Activated naive CD4-positive, alpha-beta T cell treated with Interleukin-2 at 50 U/mL for 16 hours (primary cell): Measurements from ENCODE around the gene TMEM87A.
"Not testable (repeated sequence)": the region's sequence is repeated elsewhere in the genome, so short reads cannot be mapped to it uniquely, and the experiment has no call there.

Source experiments
- DNase-seq: peaks from one replicate; pipeline ENCODE4 v3.0.0-alpha.2; 2020

Gene TMEM87A

DNA sequence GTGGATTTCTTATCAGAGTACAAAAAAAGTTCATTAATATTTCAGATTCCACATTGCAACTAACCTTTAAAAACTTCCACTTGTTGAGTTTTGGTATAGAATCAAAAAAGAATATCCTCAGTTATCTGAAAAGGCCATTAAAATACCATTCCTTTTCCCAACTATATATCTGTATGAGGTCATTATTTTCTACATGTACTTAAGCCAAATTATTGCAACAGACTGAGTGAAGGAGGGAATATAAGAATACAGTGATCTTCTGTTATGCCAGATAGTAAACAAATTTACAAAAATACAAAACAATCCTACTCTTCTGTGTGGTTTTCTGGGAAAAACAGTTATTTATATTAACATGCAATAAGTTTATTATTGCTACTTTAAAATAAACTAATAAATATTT is 5.9 kb downstream of the TMEM87A start:
- DNase-seq = no peak

DNA sequence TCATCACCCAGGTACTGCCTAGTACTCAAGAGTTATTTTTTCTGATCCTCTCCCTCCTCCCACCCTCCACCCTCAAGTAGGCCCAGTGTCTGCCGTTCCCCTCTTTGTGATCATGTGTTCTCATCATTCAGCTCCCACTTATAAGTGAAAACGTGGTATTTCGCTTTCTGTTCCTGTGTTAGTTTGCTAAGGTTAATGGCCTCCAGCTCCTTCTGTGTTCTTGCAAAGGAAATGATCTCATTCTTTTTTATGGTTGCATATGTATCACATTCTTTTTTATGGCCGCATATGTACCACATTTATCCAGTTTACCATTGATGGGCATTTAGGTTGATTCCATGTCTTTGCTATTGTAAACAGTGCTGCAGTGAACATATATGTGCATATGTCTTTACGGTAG is 8.4 kb downstream of the TMEM87A start:
- DNase-seq = no peak

DNA sequence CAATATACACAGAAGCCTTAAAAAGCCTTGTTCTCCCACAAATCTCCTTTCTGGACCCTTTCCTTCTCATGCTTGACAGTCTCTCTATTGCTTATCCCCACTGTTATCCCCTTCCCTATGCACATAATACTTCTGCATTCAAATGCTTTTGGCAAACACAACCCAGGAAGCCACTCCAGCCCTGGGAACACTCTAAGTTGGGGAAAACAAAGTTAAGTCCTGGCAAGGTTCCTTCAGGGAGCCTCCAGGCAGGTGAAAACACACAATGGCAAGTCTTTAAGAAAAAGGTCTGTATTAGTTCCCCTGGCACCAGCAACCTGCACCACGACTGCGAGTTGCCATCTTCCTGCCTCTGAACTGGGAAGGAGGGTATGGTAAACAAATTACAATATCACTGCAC is 19.9 kb downstream of the TMEM87A start:
- no peak for DNase-seq

DNA sequence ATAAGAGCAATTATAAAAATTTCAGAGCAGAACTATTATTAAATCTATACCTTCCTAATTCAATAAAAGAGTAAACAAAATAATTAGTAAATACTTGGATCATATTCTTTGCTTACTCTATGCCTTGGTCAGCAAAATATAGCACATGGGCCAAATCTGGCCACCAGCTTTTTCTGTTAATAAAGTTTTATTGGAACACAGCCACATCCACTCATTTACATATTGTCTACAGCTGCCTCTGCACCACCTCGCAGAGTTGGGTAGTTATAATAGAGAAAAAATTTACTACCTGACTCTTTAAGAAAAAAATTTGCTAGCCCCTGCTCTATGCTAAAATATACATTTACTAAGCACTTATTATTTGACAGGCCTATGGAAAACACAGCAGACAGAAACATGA is 32.4 kb downstream of the TMEM87A start:
- no peak for DNase-seq

DNA sequence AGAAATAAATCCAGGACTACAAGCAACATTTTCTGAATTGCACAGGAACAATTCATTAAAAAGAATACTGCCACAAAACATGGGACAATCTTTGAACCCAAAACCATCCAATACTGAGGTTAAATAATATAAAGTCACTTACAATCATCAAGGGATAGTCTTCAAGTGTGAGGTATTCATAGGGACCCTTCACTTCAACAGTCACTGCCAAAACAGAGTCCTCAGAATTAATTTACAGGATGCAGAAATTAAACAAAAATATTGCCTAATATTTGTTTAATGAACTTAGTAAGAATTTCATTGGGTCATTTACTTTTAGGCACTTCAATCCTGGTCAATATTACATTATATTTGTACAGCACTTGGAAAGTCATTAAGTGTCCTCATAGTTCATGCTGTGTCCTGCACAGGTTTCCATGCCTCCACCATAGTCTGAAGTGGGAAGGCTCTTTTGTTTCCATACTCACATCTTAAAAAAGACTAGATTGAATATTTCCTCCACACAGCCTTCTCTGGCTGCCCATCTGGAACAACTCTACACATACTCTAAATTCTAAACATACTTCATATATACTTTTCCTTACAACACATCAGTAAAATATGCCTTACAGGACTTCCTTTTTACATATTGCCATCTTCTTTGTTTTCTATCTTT is 33.6 kb downstream of the TMEM87A start:
- DNase-seq = no peak

DNA sequence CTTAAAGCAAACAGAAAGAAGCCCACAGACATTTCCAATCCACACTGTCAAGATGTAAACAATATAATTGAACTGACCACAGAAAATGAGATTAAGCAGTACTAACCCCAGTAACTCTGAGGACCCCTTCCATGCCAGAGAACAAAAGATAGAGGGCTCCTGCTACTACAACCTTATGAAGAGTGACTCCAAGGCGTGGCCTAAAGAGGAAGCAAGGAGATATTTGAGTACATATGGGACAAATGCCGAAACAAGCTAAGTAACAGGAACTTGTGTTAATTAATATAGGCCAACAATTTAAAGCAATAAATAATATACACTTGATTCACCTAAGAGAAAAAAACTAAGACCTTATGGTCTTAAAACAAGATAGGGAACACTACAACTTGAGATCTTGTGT is 40.1 kb downstream of the TMEM87A start:
- DNase-seq = no peak

DNA sequence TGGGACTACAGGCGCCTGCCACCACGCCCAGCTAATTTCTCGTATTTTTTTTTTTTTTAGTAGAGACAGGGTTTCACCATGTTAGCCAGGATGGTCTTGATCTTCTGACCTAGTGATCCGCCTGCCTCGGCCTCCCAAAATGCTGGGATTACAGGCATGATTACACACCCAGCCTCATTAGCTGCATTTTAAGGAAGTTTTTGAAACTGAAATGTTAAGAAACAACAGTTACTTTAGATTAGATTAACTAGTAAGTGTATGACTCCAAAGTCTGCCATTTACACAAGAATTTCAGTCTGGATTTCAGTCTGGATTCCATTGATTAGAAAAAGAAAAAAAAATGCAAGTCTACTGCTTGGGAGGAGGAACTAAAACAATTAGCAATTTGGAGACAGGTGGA is 40.6 kb downstream of the TMEM87A start:
- DNase-seq = no peak

DNA sequence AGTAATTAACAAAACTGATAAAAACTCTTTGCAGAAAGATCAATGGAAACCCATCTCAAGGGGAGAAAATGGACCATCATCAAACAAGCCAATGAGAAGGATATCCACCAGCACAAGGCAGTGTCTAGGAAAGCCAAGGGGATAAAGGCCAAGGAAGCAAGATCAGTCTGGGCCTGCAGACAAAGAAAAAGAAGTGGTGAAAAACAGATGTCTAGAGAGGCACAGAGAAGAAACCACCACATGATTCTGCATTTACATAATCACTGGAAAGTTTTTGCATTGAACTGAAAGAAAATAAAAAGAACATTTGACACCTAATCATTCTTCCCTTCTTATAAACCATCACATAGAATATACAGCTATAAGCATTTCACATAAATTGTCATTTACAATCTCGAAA is 42.1 kb downstream of the TMEM87A start:
- no peak for DNase-seq

DNA sequence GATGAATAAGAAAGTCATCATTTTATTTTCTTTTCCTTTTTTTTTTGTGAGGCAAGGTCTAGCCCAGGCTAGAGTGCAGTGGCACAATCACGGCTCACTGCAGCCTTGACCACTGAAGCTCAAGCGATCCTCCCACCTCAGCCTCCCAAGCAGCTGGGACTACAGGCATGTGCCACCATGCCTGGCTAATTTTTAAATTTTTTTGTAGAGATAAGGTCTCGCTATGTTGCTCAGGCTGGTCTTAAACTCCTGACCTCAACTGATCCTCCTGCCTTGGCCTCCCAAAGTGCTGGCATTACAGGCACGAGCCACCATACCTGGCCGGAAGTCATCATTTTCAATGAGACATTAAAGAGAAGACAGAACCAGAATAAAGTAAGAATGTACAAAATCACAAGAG is 44.3 kb downstream of the TMEM87A start:
- DNase-seq = not testable (repeated sequence)

DNA sequence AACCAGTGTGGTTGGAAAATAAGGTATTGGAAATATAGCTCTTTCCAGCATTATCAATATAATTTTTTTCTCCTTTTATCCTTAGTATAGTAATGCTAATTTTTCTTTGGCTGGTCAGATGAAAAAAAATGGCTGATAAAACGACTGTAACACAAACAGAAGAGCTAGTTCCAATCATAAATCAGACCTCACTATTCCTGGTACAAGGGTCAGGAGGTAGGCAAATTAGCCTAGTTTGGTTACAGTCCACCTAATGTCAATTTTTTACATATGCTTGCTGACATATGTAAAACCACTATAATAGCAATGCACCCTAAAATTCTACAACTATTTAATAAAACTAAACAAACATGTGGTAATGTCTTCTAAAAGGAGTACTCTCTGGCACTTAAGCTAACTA is 45.2 kb downstream of the TMEM87A start:
- no peak for DNase-seq

DNA sequence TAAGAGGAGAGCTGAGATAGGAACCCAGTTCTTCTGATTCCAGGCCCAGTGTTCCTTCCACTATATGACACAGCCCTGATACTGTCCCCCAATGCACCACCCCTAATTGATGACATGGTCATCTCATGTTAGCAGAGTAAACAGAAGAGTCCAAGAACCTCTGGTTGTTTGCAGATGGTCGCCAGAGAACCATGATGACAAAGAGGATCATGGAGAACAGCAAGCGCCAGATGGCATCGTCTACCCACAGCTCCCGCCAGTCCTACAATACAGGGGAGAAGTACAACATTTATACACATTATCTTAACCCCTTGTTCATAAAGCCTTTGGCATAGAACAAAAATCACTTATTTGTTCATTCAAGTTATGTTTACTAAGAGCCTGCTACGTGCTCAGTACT is 46.6 kb downstream of the TMEM87A start:
- no peak for DNase-seq

DNA sequence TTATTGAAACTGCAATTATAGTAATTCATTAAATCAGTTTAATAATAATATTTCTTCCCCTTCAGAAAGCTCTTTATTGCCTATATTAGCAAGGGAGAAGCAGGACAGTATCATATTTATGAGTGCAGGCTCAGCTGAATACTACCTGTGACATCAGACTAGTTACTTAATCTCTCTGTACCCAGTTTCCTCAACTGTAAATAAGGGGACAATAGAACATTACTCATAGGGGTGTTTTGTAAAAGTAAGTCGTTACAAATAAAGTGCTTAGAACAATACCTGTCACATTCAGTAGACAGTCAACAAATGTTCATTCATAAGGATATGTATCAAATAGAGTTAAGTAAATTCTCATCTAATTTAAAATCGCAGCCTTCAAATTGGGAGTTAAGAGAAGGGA is 53.0 kb downstream of the TMEM87A start:
- DNase-seq = no peak

DNA sequence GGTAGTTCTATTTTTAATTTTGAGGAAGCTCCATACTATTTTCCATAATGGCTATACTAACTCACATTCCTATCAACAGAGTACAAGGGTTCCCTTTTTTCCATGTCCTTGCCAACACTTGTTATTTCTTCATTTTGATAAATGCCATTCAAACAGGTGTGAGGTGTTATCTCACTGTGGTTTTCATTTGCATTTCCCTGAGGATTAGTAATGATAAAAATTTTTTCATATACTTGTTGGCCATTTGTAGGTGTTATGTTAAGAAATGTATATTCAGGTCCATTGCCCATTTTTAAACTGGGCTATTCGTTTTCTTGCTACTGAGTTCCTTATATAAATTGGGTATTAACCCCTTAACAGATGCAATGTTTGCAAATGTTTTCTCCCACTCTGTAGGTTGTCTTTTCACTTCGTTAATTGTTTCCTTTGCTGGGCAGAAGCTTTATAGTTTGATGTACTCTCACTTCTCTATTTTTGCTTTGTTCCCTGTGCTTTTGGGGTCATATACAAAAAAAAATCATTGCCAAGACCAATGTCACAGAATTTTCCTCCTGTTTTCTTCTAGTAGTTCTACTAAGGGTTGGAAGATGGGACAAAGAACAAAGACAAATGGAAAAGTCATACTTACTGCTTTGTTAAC is 54.2 kb downstream of the TMEM87A start:
- DNase-seq = no peak

DNA sequence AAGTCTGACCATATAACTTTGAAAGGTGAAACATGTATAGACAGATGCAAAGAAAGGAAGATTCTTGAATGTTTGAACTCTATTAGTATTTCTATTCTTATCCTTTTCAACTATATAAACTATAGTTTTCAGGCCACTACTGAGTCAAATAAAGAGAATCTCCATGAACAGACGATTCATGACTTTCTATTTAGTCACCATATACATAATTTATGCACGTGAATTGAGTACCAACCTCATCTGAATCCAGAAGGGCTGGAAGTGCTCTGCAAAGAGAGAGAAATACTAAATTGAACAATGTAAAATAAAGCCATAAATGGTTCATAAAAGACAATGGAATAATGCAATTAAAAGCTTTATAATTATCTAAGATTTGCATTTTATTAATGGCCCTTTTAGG is 55.7 kb downstream of the TMEM87A start:
- DNase-seq = no peak

DNA sequence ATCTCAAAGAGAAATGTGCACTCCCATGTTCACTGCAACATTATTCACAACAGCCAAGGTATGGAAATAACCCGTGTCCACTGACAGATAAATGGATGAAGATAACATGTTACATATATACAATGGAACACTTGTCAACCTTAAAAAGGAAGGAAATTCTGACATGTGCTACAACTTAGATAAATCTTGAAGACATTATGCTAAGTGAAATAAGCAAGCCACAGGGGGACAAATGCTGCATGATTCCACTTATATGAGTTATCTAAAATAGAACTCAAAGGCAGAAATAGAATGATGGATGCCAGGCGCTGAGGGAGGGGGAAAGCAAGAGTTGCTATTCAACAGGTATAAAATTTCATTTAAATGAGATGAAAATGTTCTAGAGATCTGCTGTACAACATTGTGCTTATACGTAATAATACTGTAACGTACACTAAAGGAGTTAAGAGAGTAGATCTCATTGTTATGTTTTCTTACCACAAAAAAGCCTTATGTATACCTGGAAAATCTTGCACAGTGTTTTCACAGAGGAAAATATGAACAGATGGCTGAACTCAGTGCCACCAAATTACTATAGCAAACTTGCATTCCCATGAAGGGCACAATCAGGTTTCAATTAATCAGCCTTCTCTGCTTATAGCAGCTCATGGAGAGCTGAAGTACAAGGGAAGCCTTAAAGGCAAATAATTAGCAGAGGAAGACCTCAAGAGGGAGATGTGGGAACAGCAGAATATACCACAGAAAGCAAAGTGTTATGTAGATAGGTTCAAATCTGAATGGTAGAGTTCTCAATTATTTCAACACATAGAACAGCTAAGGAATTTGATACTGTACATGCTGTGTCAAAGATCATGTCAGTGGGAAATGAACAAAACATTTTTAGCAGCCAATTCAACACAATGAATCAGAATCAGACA is 57.1 kb downstream of the TMEM87A start:
- no peak for DNase-seq

DNA sequence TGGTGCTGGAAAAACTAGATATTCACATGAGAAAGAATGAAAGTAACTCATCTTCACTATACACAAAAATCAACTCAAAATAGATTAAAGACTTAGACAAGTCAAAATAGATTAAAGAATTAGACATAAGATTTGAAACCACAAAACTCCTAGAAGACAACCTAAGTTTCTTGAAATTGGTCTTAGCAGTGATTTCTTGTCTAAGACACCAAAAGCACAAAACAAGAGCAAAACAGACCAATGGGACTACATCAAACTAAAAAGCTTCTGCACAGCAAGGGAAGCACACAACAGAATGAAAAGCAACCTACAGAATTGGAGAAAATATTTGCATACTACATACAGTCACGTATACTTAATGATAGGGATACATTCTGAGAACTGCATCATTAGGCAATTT is 58.6 kb downstream of the TMEM87A start:
- no peak for DNase-seq

DNA sequence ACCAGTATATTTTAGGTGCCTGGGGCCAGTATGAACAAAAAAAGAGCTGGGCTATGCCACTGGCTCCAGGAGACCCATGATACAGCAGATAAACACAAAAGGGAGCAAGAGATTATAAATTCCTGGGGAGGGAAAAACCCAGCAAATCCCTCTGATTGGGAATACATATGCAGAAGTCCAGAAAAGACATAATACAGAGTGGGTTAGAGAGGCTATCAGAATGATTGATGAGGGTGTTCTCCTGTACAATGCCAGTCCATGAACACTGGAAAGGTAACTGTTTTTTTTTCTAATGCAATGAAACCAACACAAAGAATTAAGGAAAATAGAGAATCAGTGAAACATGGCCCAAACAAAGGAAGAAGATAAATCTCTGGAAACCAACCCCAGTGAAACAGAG is 59.7 kb downstream of the TMEM87A start:
- no peak for DNase-seq

DNA sequence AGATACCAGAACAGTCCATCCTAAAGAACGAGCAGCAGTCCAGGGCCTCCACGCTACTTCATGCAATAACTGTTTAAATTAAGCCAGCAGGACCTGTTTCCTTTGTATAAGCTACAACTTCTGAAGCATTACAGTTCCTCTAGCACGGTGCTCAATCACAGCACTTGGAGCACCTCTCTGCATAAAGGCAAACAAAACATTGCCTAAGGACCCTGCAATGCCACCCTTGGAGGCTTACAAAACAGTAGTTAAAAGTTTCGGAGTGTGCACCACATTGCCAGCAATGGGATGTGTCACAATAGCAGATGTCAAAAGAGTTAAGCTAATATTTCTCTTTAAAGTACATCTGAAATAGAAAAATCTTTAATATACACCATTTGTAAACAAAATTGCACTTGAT is 62.5 kb downstream of the TMEM87A start:
- no peak for DNase-seq

DNA sequence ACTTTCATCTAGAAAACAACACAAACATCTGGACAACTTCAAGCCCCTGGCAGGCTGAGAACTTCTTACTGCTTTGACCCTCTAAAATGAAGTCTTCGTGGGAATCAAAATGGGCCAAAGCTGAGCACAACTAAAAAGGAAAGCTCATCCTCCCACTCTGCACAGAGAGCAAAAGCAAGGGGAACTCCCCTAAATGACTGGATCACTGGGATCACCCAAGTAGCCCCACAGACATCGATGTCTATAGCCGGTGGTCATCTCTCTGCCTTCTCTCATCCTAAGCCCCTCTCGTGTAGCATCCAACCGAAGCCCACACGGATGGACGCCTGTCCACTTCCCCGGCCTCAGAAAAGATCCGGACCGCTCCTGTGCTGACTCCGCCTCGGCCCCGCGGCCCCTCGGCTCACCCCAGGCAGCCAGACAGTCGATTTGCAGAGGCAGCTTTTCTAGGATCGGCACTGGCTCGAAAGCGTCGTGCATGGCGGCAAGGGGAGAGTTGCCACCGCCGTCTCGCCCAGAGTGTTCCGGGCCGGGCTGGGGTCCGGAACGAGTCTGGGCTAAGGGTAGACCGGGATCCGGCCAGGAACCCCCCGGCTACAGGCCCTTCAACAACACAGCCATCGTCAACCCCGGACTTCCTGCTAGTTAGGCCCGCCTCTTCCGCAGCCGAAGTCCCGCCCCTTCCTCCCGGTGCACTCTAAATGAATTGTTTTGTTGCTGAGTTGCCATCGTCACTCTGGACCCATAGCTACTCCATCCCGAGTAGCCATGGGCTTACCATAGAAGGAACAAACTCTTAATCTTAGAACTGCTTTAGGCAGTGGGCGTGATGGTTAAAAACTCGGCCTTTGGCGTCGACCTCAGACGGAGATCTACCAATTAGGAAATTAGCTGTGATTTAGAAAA is 65.3 kb downstream of the TMEM87A start, which contains the start of gene VPS39:
VPS39 (minus strand) TSS at position 631 of the 906 bp plus-strand sequence; CDS start at position 480, 151 bp downstream.
- DNase-seq = peak; percentile 89

DNA sequence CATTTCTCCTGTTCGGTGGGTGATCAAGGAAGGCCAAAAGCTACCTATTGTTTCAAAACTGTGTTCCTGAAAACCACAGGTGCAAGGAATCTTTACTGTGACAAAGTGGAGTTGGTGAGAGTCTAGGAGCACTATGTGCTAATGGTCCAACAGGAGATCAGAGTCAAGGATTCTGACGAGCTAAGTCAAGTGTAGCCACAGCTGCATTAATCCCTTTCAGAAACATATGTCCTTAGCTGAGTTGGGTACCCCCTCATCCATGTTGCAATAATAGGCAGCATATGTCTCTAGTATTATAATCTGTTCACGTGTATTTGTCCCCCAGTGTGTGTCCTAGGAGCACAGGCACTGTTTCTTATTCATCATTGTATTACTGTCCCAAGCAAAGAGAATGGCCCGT is 66.8 kb downstream of the TMEM87A start:
- DNase-seq = no peak

DNA sequence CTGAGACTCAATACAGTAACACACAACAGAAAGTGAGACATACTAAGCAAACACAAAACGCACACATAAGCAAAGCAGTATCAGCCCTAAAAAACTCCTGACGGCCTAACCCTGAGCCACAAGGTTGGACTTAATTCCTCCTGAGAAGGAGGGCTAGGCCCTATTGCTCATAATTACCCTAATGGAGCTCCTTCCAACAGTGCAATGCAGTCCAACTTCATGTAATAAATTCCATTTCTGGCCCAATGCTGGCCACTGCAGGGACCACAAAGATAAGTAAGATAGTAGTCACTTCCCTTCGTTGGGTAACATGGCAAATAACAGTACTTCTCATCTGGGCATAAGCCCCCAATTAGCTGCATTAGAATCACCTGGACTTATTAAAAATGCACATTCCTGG is 69.3 kb downstream of the TMEM87A start:
- DNase-seq = no peak

DNA sequence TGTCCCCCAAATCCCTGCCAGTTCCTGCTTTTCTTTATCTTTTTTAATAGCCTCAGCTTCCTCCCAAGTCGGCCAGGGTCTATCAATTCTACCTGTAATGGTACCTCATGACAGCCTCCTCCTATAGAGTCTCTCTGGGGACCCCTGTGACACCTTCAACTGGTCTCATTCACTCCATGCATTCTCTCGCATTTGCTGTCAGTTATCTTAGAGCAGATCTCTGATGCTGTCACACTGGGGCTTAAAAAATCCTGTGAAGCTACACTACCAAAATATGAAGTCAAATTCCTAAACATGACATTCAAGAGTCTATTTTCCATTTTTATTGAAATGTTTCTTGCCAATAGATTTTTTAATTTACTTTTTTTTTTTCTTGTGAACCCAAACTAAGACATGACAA is 70.6 kb downstream of the TMEM87A start:
- no peak for DNase-seq

DNA sequence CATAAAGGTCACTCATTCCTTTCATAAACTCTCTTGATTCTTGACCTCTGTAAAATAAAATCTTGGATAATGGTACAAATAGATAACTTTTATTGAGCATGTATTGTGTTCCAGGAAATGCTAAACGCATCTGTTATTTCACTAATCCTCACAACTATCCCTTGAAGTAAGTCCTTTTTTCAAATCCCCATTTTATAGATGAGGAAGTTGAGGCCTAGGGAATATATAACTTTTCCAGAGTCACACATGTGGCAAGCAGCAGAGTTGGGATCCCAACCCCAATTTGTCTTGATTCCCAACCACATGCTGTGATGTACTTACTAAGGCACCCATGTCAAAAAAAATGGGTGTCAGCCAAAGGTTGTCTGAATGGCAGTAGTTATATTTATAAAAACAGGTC is 71.4 kb downstream of the TMEM87A start:
- DNase-seq = no peak
